ENCODE measurements around the gene PIEZO1.

Gene PIEZO1

DNA sequence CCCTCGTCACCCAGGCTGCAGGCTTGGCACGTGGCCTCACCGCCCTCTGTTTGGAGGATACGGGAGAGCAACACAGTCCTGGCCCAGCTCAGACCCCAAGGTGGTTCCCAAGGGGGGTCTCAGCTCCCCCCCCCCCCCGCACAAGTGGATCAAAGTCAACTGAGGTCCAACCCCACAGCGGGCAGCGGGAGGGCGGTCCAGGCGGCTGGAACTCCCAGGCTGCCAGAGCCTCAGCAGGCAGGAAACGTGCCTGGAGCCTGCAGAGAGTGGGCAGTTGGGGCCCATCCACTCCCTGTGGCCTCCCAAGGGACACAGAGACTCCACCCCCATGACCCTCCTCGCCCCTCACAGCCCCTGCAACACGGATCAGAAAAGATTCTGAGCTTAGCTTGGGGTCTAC is 36.7 kb downstream of the PIEZO1 start:
- Histone ChIP-seq H3K4me1 (ENCODE audit: control insufficient read depth in 1 of 2, insufficient read depth in 2 of 2, low read length in 2 of 2) (peaks cover 3 to 7% of the 10 kb centered on the region in 2 experiments), H4K8ac (ENCODE audit: low read depth, low read length) (no peak overlapping the region), H3K9me3 (ENCODE audit: insufficient read depth, low read depth, low read length) (peaks cover 2% of the 10 kb centered on the region), H3K18ac (ENCODE audit: low read length) (no peak overlapping the region), H4K12ac (ENCODE audit: low read depth, low read length) (no peak overlapping the region), H3K79me1 (ENCODE audit: low read length) (no peaks in the 10 kb centered on the region), H3K79me2 (ENCODE audit: control insufficient read depth, insufficient read depth, low read length, poor library complexity) (no peaks in the 10 kb centered on the region), H3K27ac (ENCODE audit: low read depth, low read length) (no peak overlapping the region), H2BK120ac (ENCODE audit: insufficient read depth, low read length, poor library complexity) (no peak overlapping the region), H2AK5ac (ENCODE audit: low read length) (no peak overlapping the region), H2AFZ (ENCODE audit: insufficient read depth, low read length, poor library complexity) (no peak overlapping the region), H3K27me3 (ENCODE audit: insufficient read depth, low read length) (no peaks in the 10 kb centered on the region), H3K36me3 (ENCODE audit: control insufficient read depth in 1 of 2, insufficient read depth in 2 of 2, low read length in 2 of 2) (peaks cover 4 to 15% of the 10 kb centered on the region in 2 experiments), H3K4ac (ENCODE audit: low read depth, low read length) (no peak overlapping the region), H3K14ac (ENCODE audit: low read length) (no peak overlapping the region), H2BK5ac (ENCODE audit: low read depth, low read length, poor library complexity) (no peak overlapping the region), H4K91ac (ENCODE audit: low read depth, low read length) (no peak overlapping the region), H3K4me3 (ENCODE audit: low read depth, low read length) (no peak overlapping the region), H2BK12ac (ENCODE audit: low read length) (no peak overlapping the region), H3K4me2 (ENCODE audit: low read length) (no peak overlapping the region), H3K23ac (ENCODE audit: low read length) (no peak overlapping the region), H3K9ac (ENCODE audit: low read length) (no peak overlapping the region)
- no peak for DNase-seq
- no CpG with 5 or more reads among the region's 12 CpGs for WGBS (ENCODE audit: extremely low coverage, insufficient coverage, insufficient read length)

DNA sequence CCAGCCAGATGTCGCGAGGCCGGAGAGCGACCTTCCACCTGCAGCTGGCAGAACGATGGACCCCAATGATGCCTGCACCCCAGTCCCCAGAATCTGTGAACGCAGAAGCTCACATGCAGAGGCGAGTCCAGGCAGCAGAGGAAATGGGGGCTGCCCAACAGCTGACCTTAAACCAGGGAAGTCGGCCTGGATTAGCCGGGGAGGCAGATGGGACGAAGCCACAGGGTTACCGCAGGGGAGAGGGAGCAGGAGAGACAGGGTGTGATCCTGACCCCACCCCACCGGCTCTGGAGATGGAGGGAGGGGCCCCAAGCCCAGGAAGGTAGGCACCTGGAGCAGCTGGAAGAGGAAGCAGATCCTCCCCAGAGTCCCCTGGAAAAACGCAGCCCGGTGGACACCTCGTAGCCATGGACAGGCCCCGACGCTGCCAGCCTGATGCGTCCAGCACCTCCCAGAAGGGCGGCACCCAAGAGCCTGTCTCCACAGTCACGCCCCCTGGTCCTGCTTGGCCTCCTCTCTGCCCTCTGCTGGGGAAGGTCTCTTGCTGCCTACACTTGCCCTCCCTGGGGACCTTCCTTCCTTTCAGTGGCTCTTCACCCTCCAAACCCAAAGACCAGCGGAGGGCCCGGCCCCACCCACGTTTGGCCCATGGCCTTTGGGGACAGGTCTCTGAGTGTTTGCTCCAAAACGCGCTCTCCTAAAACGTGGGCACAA is 37.3 kb downstream of the PIEZO1 start:
- no peak overlapping the region for H3K18ac ChIP-seq (ENCODE audit: low read length)
- H3K27me3 ChIP-seq (ENCODE audit: insufficient read depth, low read length): no peaks in the 10 kb centered on the region
- H2BK120ac ChIP-seq (ENCODE audit: insufficient read depth, low read length, poor library complexity): no peak overlapping the region
- H2BK5ac ChIP-seq (ENCODE audit: low read depth, low read length, poor library complexity): no peak overlapping the region
- no peak overlapping the region for H4K12ac ChIP-seq (ENCODE audit: low read depth, low read length)
- peaks cover 8 to 19% of the 10 kb centered on the region in 2 experiments for H3K36me3 ChIP-seq (ENCODE audit: control insufficient read depth in 1 of 2, insufficient read depth in 2 of 2, low read length in 2 of 2)
- peak in 1 of 2 donors; percentile 53 for DNase-seq
- H3K9me3 ChIP-seq (ENCODE audit: insufficient read depth, low read depth, low read length): peaks cover 2% of the 10 kb centered on the region
- H3K27ac ChIP-seq (ENCODE audit: low read depth, low read length): no peak overlapping the region
- H4K91ac ChIP-seq (ENCODE audit: low read depth, low read length): no peak overlapping the region
- no peak overlapping the region for H4K8ac ChIP-seq (ENCODE audit: low read depth, low read length)
- WGBS (ENCODE audit: extremely low coverage, insufficient coverage, insufficient read length): no CpG with 5 or more reads among the region's 26 CpGs
- no peak overlapping the region for H3K14ac ChIP-seq (ENCODE audit: low read length)
- no peak overlapping the region for H2AFZ ChIP-seq (ENCODE audit: insufficient read depth, low read length, poor library complexity)
- H3K4ac ChIP-seq (ENCODE audit: low read depth, low read length): no peak overlapping the region
- H3K4me3 ChIP-seq (ENCODE audit: low read depth, low read length): no peak overlapping the region
- no peaks in the 10 kb centered on the region for H3K79me1 ChIP-seq (ENCODE audit: low read length)
- H2BK12ac ChIP-seq (ENCODE audit: low read length): no peak overlapping the region
- no peak overlapping the region for H3K23ac ChIP-seq (ENCODE audit: low read length)
- no peaks in the 10 kb centered on the region for H3K79me2 ChIP-seq (ENCODE audit: control insufficient read depth, insufficient read depth, low read length, poor library complexity)
- no peak overlapping the region for H2AK5ac ChIP-seq (ENCODE audit: low read length)
- no peak overlapping the region for H3K9ac ChIP-seq (ENCODE audit: low read length)
- H3K4me2 ChIP-seq (ENCODE audit: low read length): no peak overlapping the region
- H3K4me1 ChIP-seq (ENCODE audit: control insufficient read depth in 1 of 2, insufficient read depth in 2 of 2, low read length in 2 of 2): peaks cover 3 to 7% of the 10 kb centered on the region in 2 experiments

DNA sequence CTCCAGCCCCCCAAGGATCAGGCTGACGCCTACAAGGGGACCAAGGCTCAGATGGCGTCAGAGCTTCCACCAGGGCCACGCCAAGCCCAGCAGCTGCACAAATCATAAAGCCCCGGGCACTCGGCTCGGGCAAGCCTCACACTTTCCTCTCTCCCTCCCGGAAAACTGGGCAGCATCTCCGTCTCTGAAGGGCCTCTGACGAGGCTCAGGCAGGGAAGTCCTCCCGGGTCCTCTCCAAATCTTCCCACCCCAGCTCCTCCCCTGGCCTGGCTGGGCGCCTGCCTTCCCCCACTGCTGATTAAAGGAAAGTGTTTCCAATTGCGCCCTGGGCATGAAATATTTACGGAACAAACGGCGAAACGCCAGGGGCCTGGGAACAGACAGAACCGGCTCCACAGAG is 38.5 kb downstream of the PIEZO1 start:
- Histone ChIP-seq H3K4ac (ENCODE audit: low read depth, low read length) (no peak overlapping the region), H2BK120ac (ENCODE audit: insufficient read depth, low read length, poor library complexity) (no peak overlapping the region), H3K4me1 (ENCODE audit: control insufficient read depth in 1 of 2, insufficient read depth in 2 of 2, low read length in 2 of 2) (peaks cover 3 to 7% of the 10 kb centered on the region in 2 experiments), H2BK12ac (ENCODE audit: low read length) (no peak overlapping the region), H3K36me3 (ENCODE audit: control insufficient read depth in 1 of 2, insufficient read depth in 2 of 2, low read length in 2 of 2) (peaks cover 13 to 26% of the 10 kb centered on the region in 2 experiments), H3K27me3 (ENCODE audit: insufficient read depth, low read length) (no peaks in the 10 kb centered on the region), H2AK5ac (ENCODE audit: low read length) (no peak overlapping the region), H3K18ac (ENCODE audit: low read length) (no peak overlapping the region), H3K27ac (ENCODE audit: low read depth, low read length) (no peak overlapping the region), H3K4me3 (ENCODE audit: low read depth, low read length) (no peak overlapping the region), H2BK5ac (ENCODE audit: low read depth, low read length, poor library complexity) (no peak overlapping the region), H4K8ac (ENCODE audit: low read depth, low read length) (no peak overlapping the region), H2AFZ (ENCODE audit: insufficient read depth, low read length, poor library complexity) (no peak overlapping the region), H3K79me2 (ENCODE audit: control insufficient read depth, insufficient read depth, low read length, poor library complexity) (no peaks in the 10 kb centered on the region), H3K9ac (ENCODE audit: low read length) (no peak overlapping the region), H3K14ac (ENCODE audit: low read length) (no peak overlapping the region), H3K9me3 (ENCODE audit: insufficient read depth, low read depth, low read length) (no peaks in the 10 kb centered on the region), H3K23ac (ENCODE audit: low read length) (no peak overlapping the region), H3K79me1 (ENCODE audit: low read length) (no peaks in the 10 kb centered on the region), H3K4me2 (ENCODE audit: low read length) (no peak overlapping the region), H4K12ac (ENCODE audit: low read depth, low read length) (no peak overlapping the region), H4K91ac (ENCODE audit: low read depth, low read length) (no peak overlapping the region)
- no CpG with 5 or more reads among the region's 17 CpGs for WGBS (ENCODE audit: extremely low coverage, insufficient coverage, insufficient read length)
- DNase-seq: no peak

DNA sequence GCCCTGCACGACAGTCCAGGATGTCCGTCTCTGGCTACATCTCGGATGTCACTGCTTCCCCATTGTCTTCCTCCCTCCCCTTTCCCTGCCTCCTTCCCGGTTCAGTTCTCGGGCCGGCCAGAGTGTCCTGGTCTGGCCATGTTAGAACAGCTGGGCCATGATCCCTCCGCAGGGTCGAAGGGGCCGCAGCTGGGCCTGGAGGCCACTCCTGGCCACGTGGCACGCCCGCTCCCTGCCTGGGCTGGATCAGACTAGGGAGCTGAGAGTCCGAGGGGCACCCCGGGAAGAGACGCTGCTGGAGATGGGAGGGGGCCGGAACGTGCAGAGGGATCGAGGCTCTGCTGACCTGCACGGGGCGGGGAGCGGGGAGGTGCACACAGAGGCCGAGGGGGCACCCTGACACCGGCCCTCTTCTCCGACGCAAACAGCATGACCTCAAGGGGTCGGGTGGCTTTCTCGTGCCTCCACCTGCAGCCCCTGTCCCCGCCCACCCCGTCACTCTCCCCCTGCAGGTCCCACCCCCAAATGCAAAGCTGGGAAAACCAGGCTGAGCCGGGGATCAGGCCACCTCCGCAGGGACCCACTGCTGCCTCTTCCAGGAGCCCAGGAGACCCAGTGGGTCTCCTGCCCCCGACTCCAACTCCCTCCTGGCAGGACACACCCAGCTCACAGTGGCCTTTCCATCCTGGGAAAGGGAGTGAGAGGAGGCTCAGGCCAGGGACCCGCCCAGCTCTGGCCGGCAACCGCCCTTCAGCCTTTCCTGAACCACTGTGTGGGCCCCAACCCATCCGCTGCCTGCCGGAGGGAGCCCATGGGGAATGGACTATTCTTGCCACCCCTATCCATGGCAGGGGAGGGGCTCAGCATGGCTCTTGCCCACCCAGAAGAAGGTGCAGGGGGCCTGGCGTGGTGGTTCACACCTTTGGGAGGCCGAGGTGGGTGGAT is 40.2 kb downstream of the PIEZO1 start:
- no peaks in the 10 kb centered on the region for H3K79me2 ChIP-seq (ENCODE audit: control insufficient read depth, insufficient read depth, low read length, poor library complexity)
- no peaks in the 10 kb centered on the region for H3K27me3 ChIP-seq (ENCODE audit: insufficient read depth, low read length)
- H2BK12ac ChIP-seq (ENCODE audit: low read length): no peak overlapping the region
- no peak overlapping the region for H3K14ac ChIP-seq (ENCODE audit: low read length)
- no peak overlapping the region for H4K8ac ChIP-seq (ENCODE audit: low read depth, low read length)
- no peak overlapping the region for H3K27ac ChIP-seq (ENCODE audit: low read depth, low read length)
- H4K12ac ChIP-seq (ENCODE audit: low read depth, low read length): no peak overlapping the region
- no peaks in the 10 kb centered on the region for H3K79me1 ChIP-seq (ENCODE audit: low read length)
- no peak overlapping the region for H3K4ac ChIP-seq (ENCODE audit: low read depth, low read length)
- H2AK5ac ChIP-seq (ENCODE audit: low read length): no peak overlapping the region
- H3K36me3 ChIP-seq (ENCODE audit: control insufficient read depth in 1 of 2, insufficient read depth in 2 of 2, low read length in 2 of 2): peaks cover 26 to 40% of the 10 kb centered on the region in 2 experiments
- no peak for DNase-seq
- H3K4me3 ChIP-seq (ENCODE audit: low read depth, low read length): no peak overlapping the region
- H3K23ac ChIP-seq (ENCODE audit: low read length): no peak overlapping the region
- no peak overlapping the region for H3K9ac ChIP-seq (ENCODE audit: low read length)
- no peaks in the 10 kb centered on the region for H3K9me3 ChIP-seq (ENCODE audit: insufficient read depth, low read depth, low read length)
- H2BK5ac ChIP-seq (ENCODE audit: low read depth, low read length, poor library complexity): no peak overlapping the region
- H2BK120ac ChIP-seq (ENCODE audit: insufficient read depth, low read length, poor library complexity): no peak overlapping the region
- no CpG with 5 or more reads among the region's 39 CpGs for WGBS (ENCODE audit: extremely low coverage, insufficient coverage, insufficient read length)
- no peak overlapping the region for H3K4me2 ChIP-seq (ENCODE audit: low read length)
- no peak overlapping the region for H4K91ac ChIP-seq (ENCODE audit: low read depth, low read length)
- no peak overlapping the region for H2AFZ ChIP-seq (ENCODE audit: insufficient read depth, low read length, poor library complexity)
- H3K18ac ChIP-seq (ENCODE audit: low read length): no peak overlapping the region
- H3K4me1 ChIP-seq (ENCODE audit: control insufficient read depth in 1 of 2, insufficient read depth in 2 of 2, low read length in 2 of 2): peaks cover 3 to 7% of the 10 kb centered on the region in 2 experiments

All from trophoblast cell (in vitro differentiated cells and primary cell).